ENCODE data around the gene CHP1. TPM values are rescaled to one million over a fixed set of nuclear protein-coding genes. Genes with fewer than 3 reads are reported as not detected.

The CHP1 gene
- total and polyA plus RNA-seq, 2 of the 8 experiments (the other 6 are each of a cell fraction or from before 2014, with no cell fraction given), result 45.2 to 89.0 TPM

- Histone ChIP-seq H3K9ac (replicated peaks in 1 of 4; ENCODE audit: extremely low read depth in 1 of 4, low read depth in 3 of 4, low read length in 3 of 4) (no peak overlapping the region), H3K4me1 (replicated peaks in 1 of 4; ENCODE audit: control insufficient read depth in 3 of 4, insufficient read depth in 4 of 4, low read length in 3 of 4) (no peaks in the 10 kb centered on the region), H3K4me2 (ENCODE audit: insufficient read depth in 1 of 2, low read depth in 2 of 2, low read length in 2 of 2) (no peak overlapping the region), H2BK20ac (ENCODE audit: low read length) (no peak overlapping the region), H3K4me3 (ENCODE audit: extremely low read depth in 1 of 4, insufficient read depth in 2 of 4, low read depth in 3 of 4, low read length in 4 of 4) (no peak overlapping the region), H2AK5ac (ENCODE audit: low read depth, low read length) (no peak overlapping the region), H4K91ac (replicated peaks; ENCODE audit: insufficient read length, low read length) (no peak overlapping the region), H3K27me3 (replicated peaks in 1 of 4; ENCODE audit: control insufficient read depth in 3 of 4, extremely low read depth in 1 of 4, insufficient read depth in 3 of 4, low read length in 3 of 4) (no peaks in the 10 kb centered on the region), H3K18ac (ENCODE audit: extremely low read depth, low read length) (no peak overlapping the region), H3K56ac (replicated peaks; ENCODE audit: insufficient read length, low read depth, low read length) (no peak overlapping the region), H4K5ac (ENCODE audit: insufficient read length, low read depth, low read length) (no peak overlapping the region), H2BK15ac (ENCODE audit: low read length) (no peak overlapping the region), H3K23ac (ENCODE audit: insufficient read length) (no peak overlapping the region), H2AFZ (ENCODE audit: low read length) (no peak overlapping the region), H3K79me2 (ENCODE audit: control insufficient read depth in 1 of 2, insufficient read depth in 2 of 2, low read length in 2 of 2) (no peaks in the 10 kb centered on the region), H4K8ac (ENCODE audit: extremely low read depth, insufficient read depth, low read length) (no peak overlapping the region), H3K23me2 (ENCODE audit: low read depth, low read length) (no peaks in the 10 kb centered on the region), H3K79me1 (ENCODE audit: low read depth, low read length) (no peaks in the 10 kb centered on the region), H2BK12ac (ENCODE audit: low read depth, low read length) (no peak overlapping the region), H4K20me1 (replicated peaks in 1 of 2; ENCODE audit: control insufficient read depth in 1 of 2, insufficient read depth in 2 of 2, low read length in 2 of 2) (no peaks in the 10 kb centered on the region), H3K4ac (replicated peaks; ENCODE audit: insufficient read length, low read depth, low read length) (no peak overlapping the region), H3K27ac (ENCODE audit: low read depth, low read length) (no peak overlapping the region), H3K36me3 (ENCODE audit: control insufficient read depth in 2 of 4, insufficient read depth in 4 of 4, low read length in 3 of 4) (peaks cover 0 to 2% (median 0%) of the 10 kb centered on the region in 4 experiments; a peak in 3 of 8 replicates), H3K9me3 (ENCODE audit: insufficient read depth in 2 of 2, low read depth in 1 of 2, low read length in 1 of 2) (no peaks in the 10 kb centered on the region), H2BK120ac (replicated peaks; ENCODE audit: low read depth, low read length) (no peak overlapping the region), H3K14ac (ENCODE audit: insufficient read length) (no peak overlapping the region), H2BK5ac (ENCODE audit: low read depth, low read length) (no peak overlapping the region)
- CTCF ChIA-PET (ENCODE audit: partially characterized antibody), result interaction anchor here (1.1 kb wide), 1 partner anchor 8 kb away, joined by 3 read pairs; no protein-coding TSS in a partner anchor
- no peak for TF ChIP-seq EP300 (IDR thresholded peaks at IDR 0.05; ENCODE audit: borderline replicate concordance in 1 of 2, low read depth in 2 of 2, low read length in 2 of 2)
- no peak for TF ChIP-seq MAX (IDR thresholded peaks at IDR 0.05)
- no peak for TF ChIP-seq YY1 (IDR thresholded peaks at IDR 0.05; ENCODE audit: low read depth, low read length)
- TF ChIP-seq CBX8 (IDR thresholded peaks at IDR 0.05; ENCODE audit: borderline replicate concordance, low read depth, low read length), result no peak
- no peak for TF ChIP-seq CEBPB (IDR thresholded peaks at IDR 0.05; ENCODE audit: low read depth, low read length)
- no peak for TF ChIP-seq CHD1 (IDR thresholded peaks at IDR 0.05; ENCODE audit: low read depth, low read length)
- TF ChIP-seq RNF2 (IDR thresholded peaks at IDR 0.05; ENCODE audit: borderline replicate concordance, low read depth, low read length, missing control alignments, poor library complexity, severe bottlenecking), result no peak
- no peak for TF ChIP-seq ASH2L (IDR thresholded peaks at IDR 0.05; ENCODE audit: low read length)
- TF ChIP-seq FOSL1 (IDR thresholded peaks at IDR 0.05; ENCODE audit: insufficient read depth, low read depth, low read length), result no peak
- TF ChIP-seq RAD21 (IDR thresholded peaks at IDR 0.05 in 1 of 2, conservative IDR thresholded peaks at IDR 0.05 in 1 of 2; ENCODE audit: low read depth in 2 of 2, low read length in 2 of 2), result no peak
- TF ChIP-seq EZH2 (IDR thresholded peaks at IDR 0.05; ENCODE audit: low read depth, low read length, severe bottlenecking), result no peak
- TF ChIP-seq CBX5 (IDR thresholded peaks at IDR 0.05; ENCODE audit: low read depth, low read length), result no peak
- TF ChIP-seq JUND (IDR thresholded peaks at IDR 0.05; ENCODE audit: low read length), result no peak
- DNase-seq (ENCODE audit: low read depth in 1 of 2, low spot score in 2 of 2) (no peak), FAIRE-seq (no peak)
- WGBS, 2 experiments (ENCODE audit: extremely low coverage in 1 of 2, insufficient coverage in 1 of 2, insufficient read length in 1 of 2, insufficient replicate concordance in 2 of 2, low coverage in 1 of 2, low lambda C conversion rate in 2 of 2, missing lambda C conversion rate in 1 of 2), result 90% methylated on average over 5 of the region's 5 CpGs; no CpG with 5 or more reads in 1 of the 2 experiments
- POLR2A ChIA-PET (ENCODE audit: partially characterized antibody), result no interaction called here
These were observed 20.3 kb downstream of the CHP1 start for GRCh38 chr15:41251411-41251810.
